ENCODE results near the gene NMT1. TPM values are rescaled to one million over a fixed set of nuclear protein-coding genes. Genes with fewer than 3 reads are reported as not detected.

The NMT1 gene
- total and polyA plus RNA-seq, 2 of the 13 experiments (the other 11 are each of a cell fraction or from before 2014, with no cell fraction given) = 75.7 to 142 TPM

- TF ChIP-seq SMC3 (IDR thresholded peaks at IDR 0.05; ENCODE audit: low read length) (no peak), ISL2 (CRISPR knock-in tag; IDR thresholded peaks at IDR 0.05) (peak; percentile 56; the same call in 1 of the 2 replicates), MYC (CRISPR knock-in tag; IDR thresholded peaks at IDR 0.05; ENCODE audit: borderline replicate concordance) (peak; percentile 80; the same call in 1 of the 2 replicates), SP5 (CRISPR knock-in tag; IDR thresholded peaks at IDR 0.05; ENCODE audit: borderline replicate concordance, low read depth) (peak; percentile 60; the same call in 1 of the 2 replicates), RARG (CRISPR knock-in tag; IDR thresholded peaks at IDR 0.05; ENCODE audit: low read depth) (no peak), TEAD2 (CRISPR knock-in tag; IDR thresholded peaks at IDR 0.05) (no peak), HOXA3 (CRISPR knock-in tag; IDR thresholded peaks at IDR 0.05) (peak; percentile 81), ZSCAN31 (CRISPR knock-in tag; IDR thresholded peaks at IDR 0.05; ENCODE audit: low read depth) (peak; percentile 83; the same call in 1 of the 2 replicates), KDM4B (CRISPR knock-in tag; IDR thresholded peaks at IDR 0.05) (0 out of 2 replicates have a peak, but pooled peaks have one; percentile 22), HIC2 (CRISPR knock-in tag; IDR thresholded peaks at IDR 0.05; ENCODE audit: low read depth) (no peak; the same call in 1 of the 2 replicates), CBX5 (CRISPR knock-in tag; IDR thresholded peaks at IDR 0.05; ENCODE audit: borderline replicate concordance) (no peak; the same call in 1 of the 2 replicates), MIER3 (CRISPR knock-in tag; IDR thresholded peaks at IDR 0.05; ENCODE audit: borderline replicate concordance) (peak; percentile 15; the same call in 1 of the 2 replicates), YEATS2 (CRISPR knock-in tag; IDR thresholded peaks at IDR 0.05; ENCODE audit: borderline replicate concordance) (peak; percentile 48; the same call in 1 of the 2 replicates), NR2F6 (IDR thresholded peaks at IDR 0.05) (no peak; the same call in 1 of the 2 replicates), NR2F6 (CRISPR knock-in tag; IDR thresholded peaks at IDR 0.05) (peak; percentile 63)
- TF ChIP-seq, protein P1, sequence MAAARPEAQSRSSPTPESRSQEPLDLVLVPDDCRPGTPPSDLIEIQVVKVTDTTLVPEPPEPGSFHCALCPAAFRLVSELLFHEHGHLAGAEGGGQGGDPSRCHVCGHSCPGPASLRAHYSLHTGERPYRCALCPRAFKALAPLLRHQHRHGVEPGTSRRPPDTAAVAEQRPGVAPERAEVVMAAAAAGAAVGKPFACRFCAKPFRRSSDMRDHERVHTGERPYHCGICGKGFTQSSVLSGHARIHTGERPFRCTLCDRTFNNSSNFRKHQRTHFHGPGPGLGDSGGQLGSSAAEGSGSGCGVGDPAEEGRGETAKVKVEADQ (CRISPR knock-in tag; IDR thresholded peaks at IDR 0.05; ENCODE audit: borderline replicate concordance) = peak; percentile 82; the same call in 1 of the 2 replicates
- TF ChIP-seq, protein P2, sequence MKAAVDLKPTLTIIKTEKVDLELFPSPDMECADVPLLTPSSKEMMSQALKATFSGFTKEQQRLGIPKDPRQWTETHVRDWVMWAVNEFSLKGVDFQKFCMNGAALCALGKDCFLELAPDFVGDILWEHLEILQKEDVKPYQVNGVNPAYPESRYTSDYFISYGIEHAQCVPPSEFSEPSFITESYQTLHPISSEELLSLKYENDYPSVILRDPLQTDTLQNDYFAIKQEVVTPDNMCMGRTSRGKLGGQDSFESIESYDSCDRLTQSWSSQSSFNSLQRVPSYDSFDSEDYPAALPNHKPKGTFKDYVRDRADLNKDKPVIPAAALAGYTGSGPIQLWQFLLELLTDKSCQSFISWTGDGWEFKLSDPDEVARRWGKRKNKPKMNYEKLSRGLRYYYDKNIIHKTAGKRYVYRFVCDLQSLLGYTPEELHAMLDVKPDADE (CRISPR knock-in tag; IDR thresholded peaks at IDR 0.05) = no peak
- TF ChIP-seq, protein P3, sequence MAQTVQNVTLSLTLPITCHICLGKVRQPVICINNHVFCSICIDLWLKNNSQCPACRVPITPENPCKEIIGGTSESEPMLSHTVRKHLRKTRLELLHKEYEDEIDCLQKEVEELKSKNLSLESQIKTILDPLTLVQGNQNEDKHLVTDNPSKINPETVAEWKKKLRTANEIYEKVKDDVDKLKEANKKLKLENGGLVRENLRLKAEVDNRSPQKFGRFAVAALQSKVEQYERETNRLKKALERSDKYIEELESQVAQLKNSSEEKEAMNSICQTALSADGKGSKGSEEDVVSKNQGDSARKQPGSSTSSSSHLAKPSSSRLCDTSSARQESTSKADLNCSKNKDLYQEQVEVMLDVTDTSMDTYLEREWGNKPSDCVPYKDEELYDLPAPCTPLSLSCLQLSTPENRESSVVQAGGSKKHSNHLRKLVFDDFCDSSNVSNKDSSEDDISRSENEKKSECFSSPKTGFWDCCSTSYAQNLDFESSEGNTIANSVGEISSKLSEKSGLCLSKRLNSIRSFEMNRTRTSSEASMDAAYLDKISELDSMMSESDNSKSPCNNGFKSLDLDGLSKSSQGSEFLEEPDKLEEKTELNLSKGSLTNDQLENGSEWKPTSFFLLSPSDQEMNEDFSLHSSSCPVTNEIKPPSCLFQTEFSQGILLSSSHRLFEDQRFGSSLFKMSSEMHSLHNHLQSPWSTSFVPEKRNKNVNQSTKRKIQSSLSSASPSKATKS (CRISPR knock-in tag; IDR thresholded peaks at IDR 0.05) = no peak
- TF ChIP-seq, protein P4, sequence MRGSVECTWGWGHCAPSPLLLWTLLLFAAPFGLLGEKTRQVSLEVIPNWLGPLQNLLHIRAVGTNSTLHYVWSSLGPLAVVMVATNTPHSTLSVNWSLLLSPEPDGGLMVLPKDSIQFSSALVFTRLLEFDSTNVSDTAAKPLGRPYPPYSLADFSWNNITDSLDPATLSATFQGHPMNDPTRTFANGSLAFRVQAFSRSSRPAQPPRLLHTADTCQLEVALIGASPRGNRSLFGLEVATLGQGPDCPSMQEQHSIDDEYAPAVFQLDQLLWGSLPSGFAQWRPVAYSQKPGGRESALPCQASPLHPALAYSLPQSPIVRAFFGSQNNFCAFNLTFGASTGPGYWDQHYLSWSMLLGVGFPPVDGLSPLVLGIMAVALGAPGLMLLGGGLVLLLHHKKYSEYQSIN (CRISPR knock-in tag; IDR thresholded peaks at IDR 0.05; ENCODE audit: borderline replicate concordance) = no peak
- TF ChIP-seq, protein P5, sequence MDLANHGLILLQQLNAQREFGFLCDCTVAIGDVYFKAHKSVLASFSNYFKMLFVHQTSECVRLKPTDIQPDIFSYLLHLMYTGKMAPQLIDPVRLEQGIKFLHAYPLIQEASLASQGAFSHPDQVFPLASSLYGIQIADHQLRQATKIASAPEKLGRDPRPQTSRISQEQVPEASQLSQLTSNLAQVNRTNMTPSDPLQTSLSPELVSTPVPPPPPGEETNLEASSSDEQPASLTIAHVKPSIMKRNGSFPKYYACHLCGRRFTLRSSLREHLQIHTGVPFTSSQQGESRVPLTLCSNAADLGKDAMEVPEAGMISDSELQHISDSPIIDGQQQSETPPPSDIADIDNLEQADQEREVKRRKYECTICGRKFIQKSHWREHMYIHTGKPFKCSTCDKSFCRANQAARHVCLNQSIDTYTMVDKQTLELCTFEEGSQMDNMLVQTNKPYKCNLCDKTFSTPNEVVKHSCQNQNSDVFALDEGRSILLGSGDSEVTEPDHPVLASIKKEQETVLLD (CRISPR knock-in tag; IDR thresholded peaks at IDR 0.05; ENCODE audit: low read depth) = no peak
These were observed 39.4 kb upstream of the NMT1 start (continued) for GRCh38 chr17:45021607-45022287.

Data from HepG2 (cell line).